Skeletal muscle satellite cell (primary cell): ENCODE data around the gene ACADSB. TPM values are rescaled to one million over a fixed set of nuclear protein-coding genes. Genes with fewer than 3 reads are reported as not detected.

Experiments used
- H3K27me3 ChIP-seq: 2 replicates; pipeline ENCODE4 v1.7.0; 2013; ENCODE audit warnings: low read length; ENCODE audit not compliant: control insufficient read depth, insufficient read depth
- H3K36me3 ChIP-seq: 2 replicates; pipeline ENCODE4 v1.7.0; 2013; ENCODE audit warnings: mild to moderate bottlenecking, control low read depth, low read length; ENCODE audit not compliant: insufficient read depth
- H3K4me1 ChIP-seq: 2 replicates; pipeline ENCODE4 v1.7.0; 2013; ENCODE audit warnings: low read length; ENCODE audit not compliant: control insufficient read depth, insufficient read depth
- H3K4me2 ChIP-seq: 2 replicates; pipeline ENCODE4 v1.7.0; 2013; ENCODE audit warnings: mild to moderate bottlenecking, low read length
- H3K4me3 ChIP-seq: 2 replicates; pipeline ENCODE4 v1.7.0; 2013; ENCODE audit warnings: low read length
- H3K9ac ChIP-seq: 2 replicates; pipeline ENCODE4 v1.7.0; 2013; ENCODE audit warnings: mild to moderate bottlenecking, low read depth, low read length, moderate library complexity
- H3K9me3 ChIP-seq: replicated peaks from 2 replicates; pipeline ENCODE4 v1.7.0; 2013; ENCODE audit warnings: mild to moderate bottlenecking, control low read depth, low read length
- total RNA-seq: library from RNA; depleted of rRNA; stranded (reverse); fragments of >200 nt; gene quantifications from 2 replicates; pipeline ENCODE4 v1.2.3, GENCODE V29; 2012; rRNA removed

Gene ACADSB
- 4.6 and 5.3 TPM in 2 replicates for total RNA-seq

DNA sequence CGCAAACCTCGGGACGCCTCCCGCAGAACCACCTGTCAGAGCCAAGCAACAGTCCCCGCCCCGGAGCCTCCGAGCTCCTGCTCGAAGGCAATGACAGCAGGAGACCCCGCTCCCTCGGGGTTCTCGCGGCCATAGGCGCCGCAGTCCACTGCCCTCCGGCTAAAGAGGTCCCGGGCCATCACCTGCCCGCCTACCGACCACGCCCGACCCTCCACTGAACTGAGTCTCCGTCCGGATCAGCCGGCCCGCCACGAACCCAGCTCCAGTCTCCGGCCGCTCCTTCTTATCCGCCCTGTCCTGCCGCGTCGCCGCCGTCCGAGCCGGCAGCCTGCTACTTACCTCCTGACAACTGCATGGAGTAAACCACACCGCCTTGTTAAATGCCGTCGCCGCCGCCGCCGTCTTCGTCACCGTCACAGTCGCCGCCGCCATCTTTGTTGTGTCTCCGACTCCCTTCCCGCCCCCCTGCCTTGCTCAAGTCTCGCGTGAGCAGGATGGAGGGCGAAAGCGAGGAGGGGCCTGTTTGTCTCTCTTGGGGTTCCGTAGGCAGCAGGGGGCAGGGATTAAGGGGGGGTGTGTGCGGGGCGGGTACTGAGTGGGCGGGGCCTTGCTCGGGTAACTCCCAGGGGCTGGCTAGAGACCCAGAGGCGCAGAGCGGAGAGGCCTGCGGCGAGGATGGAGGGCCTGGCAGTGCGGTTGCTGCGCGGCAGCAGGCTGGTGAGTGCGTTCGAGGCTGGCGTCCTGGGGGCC is at the start of gene ACADSB, which contains the start of gene IKZF5:
ACADSB (plus strand) TSS at position 652 of the 750 bp plus-strand sequence; CDS start at position 676, 24 bp downstream.
IKZF5 (minus strand) TSS at position 441 of the 750 bp plus-strand sequence. CDS start 10,170 bp downstream, outside the sequence.
- peak within 1 kb of the TSS; percentile 91 for H3K9ac ChIP-seq
- H3K4me3 ChIP-seq = peak within 1 kb of the TSS; percentile 98
- H3K36me3 ChIP-seq = no peaks in the 10 kb centered on the region
- H3K9me3 ChIP-seq = no peaks in the 10 kb centered on the region
- no peaks in the 10 kb centered on the region for H3K27me3 ChIP-seq
- H3K4me2 ChIP-seq = peak within 1 kb of the TSS; percentile 95
- H3K4me1 ChIP-seq = peaks cover 17% of the 10 kb centered on the region

DNA sequence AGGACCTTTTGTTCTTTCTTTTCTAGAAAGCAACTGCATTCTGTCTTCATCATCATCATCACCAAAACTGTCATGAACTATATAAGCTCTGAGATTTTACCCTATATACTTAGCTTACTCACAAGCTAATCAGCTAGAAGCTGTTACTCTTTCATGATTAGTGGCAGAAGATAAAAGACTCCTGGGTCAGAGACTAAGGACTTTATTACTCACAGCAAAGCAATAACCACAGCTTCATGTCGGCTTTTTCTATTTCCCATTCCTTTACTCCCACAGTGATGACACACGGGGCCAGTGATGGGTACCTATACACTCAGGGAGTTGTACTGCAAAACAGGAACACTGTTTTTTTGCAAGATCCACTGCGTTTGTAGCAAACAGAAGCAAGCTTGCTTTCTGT is 46.4 kb upstream of the ACADSB start:
- no peaks in the 10 kb centered on the region for H3K4me1 ChIP-seq
- H3K36me3 ChIP-seq = no peaks in the 10 kb centered on the region
- no peak overlapping the region for H3K9ac ChIP-seq
- H3K27me3 ChIP-seq = no peaks in the 10 kb centered on the region
- H3K4me2 ChIP-seq = no peak overlapping the region
- H3K4me3 ChIP-seq = no peak overlapping the region
- H3K9me3 ChIP-seq = no peaks in the 10 kb centered on the region

DNA sequence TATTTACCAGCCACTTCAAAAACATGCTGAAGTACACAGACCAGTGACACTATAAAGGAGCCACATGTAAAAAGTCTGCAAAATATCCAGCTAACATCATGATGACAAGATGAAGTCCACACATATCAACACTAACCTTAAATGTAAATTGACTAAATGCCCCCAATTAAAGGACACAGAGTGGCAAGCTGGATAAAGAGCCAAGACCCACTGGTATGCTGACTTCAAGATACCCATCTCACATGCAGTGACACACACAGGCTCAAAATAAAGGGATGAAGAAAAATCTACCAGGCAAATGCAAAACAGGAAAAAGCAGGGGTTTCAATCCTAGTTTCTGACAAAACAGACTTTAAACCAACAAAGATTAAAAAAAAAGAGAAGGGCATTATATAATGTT is 41.9 kb upstream of the ACADSB start:
- Histone ChIP-seq H3K9ac (no peak overlapping the region), H3K27me3 (no peaks in the 10 kb centered on the region), H3K4me3 (no peak overlapping the region), H3K9me3 (no peaks in the 10 kb centered on the region), H3K36me3 (no peaks in the 10 kb centered on the region), H3K4me1 (no peaks in the 10 kb centered on the region), H3K4me2 (no peak overlapping the region)

DNA sequence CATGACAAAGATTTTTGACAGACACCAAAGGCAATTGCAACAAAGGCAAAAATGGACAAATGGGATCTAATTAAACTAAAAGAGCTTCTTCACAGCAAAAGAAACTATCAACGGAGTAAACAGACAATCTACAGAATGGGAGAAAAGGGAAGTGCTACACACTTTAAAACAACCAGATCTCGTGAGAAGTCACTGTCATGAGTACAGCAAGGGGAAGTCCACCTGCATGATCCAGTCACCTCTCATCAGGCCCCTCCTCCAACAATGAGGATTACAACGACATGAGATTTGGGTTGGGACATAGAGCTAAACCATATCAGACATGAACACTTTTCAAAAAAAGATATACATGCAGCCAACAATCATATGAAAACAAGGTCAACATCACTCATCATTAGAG is 40.1 kb upstream of the ACADSB start:
- no peaks in the 10 kb centered on the region for H3K27me3 ChIP-seq
- no peaks in the 10 kb centered on the region for H3K9me3 ChIP-seq
- H3K4me1 ChIP-seq = no peaks in the 10 kb centered on the region
- no peak overlapping the region for H3K9ac ChIP-seq
- no peak overlapping the region for H3K4me2 ChIP-seq
- H3K36me3 ChIP-seq = no peaks in the 10 kb centered on the region
- no peak overlapping the region for H3K4me3 ChIP-seq

DNA sequence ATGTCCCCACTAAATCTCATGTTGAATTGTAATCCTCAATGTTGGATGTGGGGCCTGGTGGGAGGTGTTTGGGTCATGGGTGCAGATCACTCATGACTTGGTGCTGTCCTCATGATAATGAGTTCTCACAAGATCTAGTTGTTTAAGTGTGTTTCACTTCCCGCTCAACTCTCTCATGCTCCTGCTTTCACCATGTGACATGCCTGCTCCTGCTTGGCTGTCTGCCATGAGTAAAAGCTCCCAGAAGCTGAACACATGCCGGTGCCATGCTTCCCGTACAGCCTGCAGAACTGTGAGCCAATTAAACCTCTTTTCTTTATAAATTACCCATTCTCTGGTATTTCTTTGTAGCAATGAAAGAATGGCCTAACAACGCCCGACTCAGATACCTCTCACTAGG is 34.8 kb upstream of the ACADSB start:
- H3K4me1 ChIP-seq = no peaks in the 10 kb centered on the region
- no peaks in the 10 kb centered on the region for H3K36me3 ChIP-seq
- no peak overlapping the region for H3K9ac ChIP-seq
- H3K27me3 ChIP-seq = no peaks in the 10 kb centered on the region
- H3K4me2 ChIP-seq = no peak overlapping the region
- H3K9me3 ChIP-seq = no peaks in the 10 kb centered on the region
- no peak overlapping the region for H3K4me3 ChIP-seq

DNA sequence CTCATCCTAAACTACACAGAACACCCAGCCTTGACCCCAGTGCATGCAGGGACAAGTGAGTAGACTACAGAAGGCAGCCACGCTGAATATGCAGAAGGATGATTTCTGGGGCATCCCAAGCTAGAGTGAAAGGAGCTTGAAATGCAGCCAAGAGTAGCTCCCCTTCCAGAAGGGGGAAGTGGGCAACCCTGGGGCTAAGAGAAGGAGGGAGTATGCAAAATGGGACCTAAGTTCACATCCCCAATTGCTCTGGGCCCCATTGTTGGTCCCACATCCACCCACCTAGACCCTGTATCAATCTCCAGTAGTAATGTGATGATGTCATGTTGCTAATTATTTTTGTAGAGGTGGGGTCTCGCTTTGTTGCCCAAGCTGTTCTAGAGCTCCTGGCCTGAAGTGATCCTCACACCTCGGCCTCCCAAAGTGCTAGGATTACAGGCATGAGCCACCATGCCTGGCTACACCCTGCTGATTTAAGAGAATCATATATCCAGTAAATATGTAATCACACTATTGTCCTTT is 34.2 kb upstream of the ACADSB start:
- Histone ChIP-seq H3K27me3 (no peaks in the 10 kb centered on the region), H3K9ac (no peak overlapping the region), H3K36me3 (no peaks in the 10 kb centered on the region), H3K4me1 (no peaks in the 10 kb centered on the region), H3K4me3 (no peak overlapping the region), H3K9me3 (no peaks in the 10 kb centered on the region), H3K4me2 (no peak overlapping the region)

DNA sequence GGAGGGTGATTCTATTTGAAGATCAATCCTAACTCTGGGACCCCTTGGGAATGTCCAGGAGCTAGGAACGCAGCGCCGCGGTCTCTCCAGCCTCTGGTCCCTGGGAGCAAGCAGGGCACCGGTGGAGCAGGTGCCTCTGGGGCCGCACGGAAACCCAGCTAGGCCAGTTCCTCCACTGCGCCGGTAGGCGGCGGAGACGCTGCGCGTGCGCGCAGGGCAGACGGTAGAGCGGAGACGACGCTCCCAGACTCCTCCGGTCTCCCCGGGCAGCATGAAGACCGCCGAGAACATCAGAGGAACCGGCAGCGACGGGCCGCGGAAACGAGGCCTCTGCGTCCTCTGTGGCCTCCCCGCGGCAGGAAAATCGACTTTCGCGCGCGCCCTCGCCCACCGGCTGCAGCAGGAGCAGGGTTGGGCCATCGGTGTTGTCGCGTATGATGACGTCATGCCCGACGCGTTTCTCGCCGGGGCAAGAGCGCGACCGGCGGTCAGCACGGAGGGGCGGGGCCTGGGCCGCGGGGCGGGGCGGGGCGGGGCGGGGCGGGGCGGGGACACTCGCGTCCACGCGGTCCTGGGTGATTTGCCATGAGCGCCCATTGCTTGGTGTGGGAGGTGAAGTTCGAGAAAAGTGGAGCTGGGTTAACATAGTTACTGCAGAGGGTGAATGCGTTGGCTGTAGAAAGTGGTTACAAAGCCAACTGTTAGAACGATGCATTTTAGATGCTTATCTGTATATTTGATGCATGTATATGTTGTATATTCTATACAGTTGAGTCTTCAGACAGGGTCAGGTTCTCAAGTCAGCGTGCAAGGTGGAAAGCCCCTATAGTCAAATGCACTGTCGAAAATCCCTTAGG is 28.4 kb upstream of the ACADSB start, which contains the start of gene PSTK:
PSTK (plus strand) TSS at position 193 of the 857 bp plus-strand sequence; CDS start at position 272, 79 bp downstream.
- Histone ChIP-seq H3K27me3 (no peaks in the 10 kb centered on the region), H3K9ac (peak within 1 kb of the TSS; percentile 90), H3K9me3 (no peaks in the 10 kb centered on the region), H3K4me3 (peak within 1 kb of the TSS; percentile 87), H3K4me1 (peaks cover 12% of the 10 kb centered on the region), H3K4me2 (peak within 1 kb of the TSS; percentile 95), H3K36me3 (no peaks in the 10 kb centered on the region)

DNA sequence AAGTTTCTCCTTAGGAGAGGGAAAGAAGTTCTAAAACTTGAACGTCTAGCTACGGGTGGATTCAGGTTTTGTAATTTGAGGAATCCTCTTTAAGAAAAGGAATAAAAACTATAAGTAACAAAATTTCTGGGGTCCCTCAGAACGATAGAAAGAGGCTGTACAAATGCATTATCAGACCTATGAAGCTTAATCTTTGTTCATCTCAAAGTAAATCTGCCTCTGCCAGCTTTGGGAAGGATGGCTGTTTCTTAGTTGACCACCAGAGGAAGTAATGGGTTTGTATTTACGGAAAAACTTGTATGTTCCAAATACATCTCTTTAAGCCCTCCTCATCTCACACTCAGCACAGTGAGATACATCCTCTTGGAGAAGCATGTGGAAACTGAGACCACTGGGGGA is 27.7 kb upstream of the ACADSB start:
- H3K4me3 ChIP-seq = peak overlapping the region; percentile 87

DNA sequence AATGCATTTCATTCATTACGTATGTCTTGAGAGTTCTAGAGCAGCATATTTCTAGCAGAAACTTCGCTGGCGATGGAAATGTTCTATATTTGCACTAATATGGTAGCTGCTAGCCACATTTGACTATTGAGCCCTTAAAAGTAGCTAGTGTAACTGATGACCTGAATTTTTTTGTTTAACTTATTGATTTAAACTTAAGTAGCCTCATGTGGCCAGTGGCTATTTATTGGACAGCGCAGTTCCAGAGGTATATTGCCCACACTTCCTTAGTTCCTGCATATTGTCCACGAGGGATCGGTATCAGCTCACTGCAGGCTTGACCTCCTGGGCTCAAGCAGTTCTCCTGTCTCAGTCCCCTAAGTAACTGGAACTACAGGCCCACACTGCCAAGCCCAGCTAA is 24.9 kb upstream of the ACADSB start:
- no peaks in the 10 kb centered on the region for H3K27me3 ChIP-seq
- H3K9ac ChIP-seq = no peak overlapping the region
- H3K9me3 ChIP-seq = no peaks in the 10 kb centered on the region
- H3K4me2 ChIP-seq = no peak overlapping the region
- no peak overlapping the region for H3K4me3 ChIP-seq
- H3K4me1 ChIP-seq = peaks cover 12% of the 10 kb centered on the region
- H3K36me3 ChIP-seq = peaks cover 5% of the 10 kb centered on the region

More for the DNA sequence above, 27.7 kb upstream of the ACADSB start:
- Histone ChIP-seq H3K4me2 (peak overlapping the region; percentile 95), H3K9ac (peak overlapping the region; percentile 61), H3K27me3 (no peaks in the 10 kb centered on the region), H3K36me3 (no peaks in the 10 kb centered on the region), H3K9me3 (no peaks in the 10 kb centered on the region), H3K4me1 (peaks cover 12% of the 10 kb centered on the region)

DNA sequence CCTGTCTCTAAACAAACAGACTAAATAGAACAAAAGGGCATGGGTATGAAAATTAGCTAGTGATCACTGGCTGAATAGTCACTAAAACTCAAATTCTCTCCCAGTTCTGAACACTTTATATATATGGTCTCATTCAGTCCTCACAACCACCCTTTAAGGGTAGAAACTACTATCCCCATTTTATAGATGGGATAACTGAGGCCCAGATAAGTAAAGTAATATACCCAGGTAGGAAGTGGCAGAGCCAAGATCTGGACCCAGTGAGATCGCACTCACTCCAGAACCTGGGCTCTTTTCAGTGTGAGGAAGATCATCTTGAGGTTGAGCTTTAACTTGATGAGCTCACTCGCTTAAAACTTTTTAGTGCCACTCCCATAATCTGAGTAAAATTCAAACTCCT is 24.1 kb upstream of the ACADSB start:
- Histone ChIP-seq H3K4me3 (no peak overlapping the region), H3K36me3 (peaks cover 5% of the 10 kb centered on the region)

DNA sequence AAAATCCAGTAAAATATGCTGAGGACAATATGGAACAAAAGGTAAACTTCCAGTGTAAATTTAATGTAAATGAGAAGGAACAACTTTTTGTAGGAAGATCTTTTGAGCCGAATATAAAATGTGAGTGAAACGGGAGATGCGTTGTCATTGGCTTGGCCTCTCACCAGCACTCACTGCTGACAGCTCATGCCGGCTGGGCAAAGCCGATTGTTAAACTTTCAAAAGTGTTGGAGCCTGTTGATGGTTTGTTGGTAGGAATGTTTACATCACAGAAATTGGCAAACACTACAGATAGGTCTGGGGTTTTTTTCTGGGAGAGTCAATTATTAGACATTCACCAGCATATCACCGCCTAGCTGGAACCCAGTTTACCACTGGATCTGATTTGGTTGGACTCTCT is 22.5 kb upstream of the ACADSB start:
- Histone ChIP-seq H3K4me3 (no peak overlapping the region), H3K4me2 (no peak overlapping the region), H3K9ac (no peak overlapping the region), H3K36me3 (peaks cover 10% of the 10 kb centered on the region), H3K4me1 (peaks cover 12% of the 10 kb centered on the region), H3K9me3 (no peaks in the 10 kb centered on the region), H3K27me3 (no peaks in the 10 kb centered on the region)

More for the DNA sequence above, 24.1 kb upstream of the ACADSB start:
- H3K9me3 ChIP-seq = no peaks in the 10 kb centered on the region
- H3K4me2 ChIP-seq = no peak overlapping the region
- H3K4me1 ChIP-seq = peaks cover 12% of the 10 kb centered on the region
- no peaks in the 10 kb centered on the region for H3K27me3 ChIP-seq
- no peak overlapping the region for H3K9ac ChIP-seq
